ENCODE data around the gene SLC44A5.
"Not testable (repeated sequence)": the region's sequence is repeated elsewhere in the genome, so short reads cannot be mapped to it uniquely, and the experiment has no call there.

The SLC44A5 gene

GRCh38 chr1:75611014-75611413, at the start of gene SLC44A5:
SLC44A5 (minus strand) TSS chr1:75611114; CDS start chr1:75541447, 69,667 bp downstream.
- DNase-seq = no peak

DNA sequence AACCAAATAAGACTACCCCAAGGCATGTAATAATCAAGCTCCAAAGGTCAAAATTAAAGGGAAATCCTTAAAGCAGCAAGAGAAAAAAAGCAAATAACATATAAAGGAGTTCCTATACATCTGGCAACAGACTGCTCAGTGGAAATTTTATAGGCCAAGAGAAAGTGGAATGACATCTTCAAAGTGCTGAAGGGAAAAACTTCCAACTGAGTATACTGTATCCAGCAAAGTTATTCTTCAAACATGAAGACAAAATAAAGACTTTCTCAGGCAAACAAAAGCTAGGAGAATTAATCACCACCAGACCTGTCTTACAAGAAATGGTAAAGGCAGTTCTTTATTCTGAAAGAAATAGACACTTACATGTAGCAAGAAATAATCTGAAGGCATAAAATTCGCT, 45.0 kb upstream of the SLC44A5 start:
- no peak for DNase-seq

DNA sequence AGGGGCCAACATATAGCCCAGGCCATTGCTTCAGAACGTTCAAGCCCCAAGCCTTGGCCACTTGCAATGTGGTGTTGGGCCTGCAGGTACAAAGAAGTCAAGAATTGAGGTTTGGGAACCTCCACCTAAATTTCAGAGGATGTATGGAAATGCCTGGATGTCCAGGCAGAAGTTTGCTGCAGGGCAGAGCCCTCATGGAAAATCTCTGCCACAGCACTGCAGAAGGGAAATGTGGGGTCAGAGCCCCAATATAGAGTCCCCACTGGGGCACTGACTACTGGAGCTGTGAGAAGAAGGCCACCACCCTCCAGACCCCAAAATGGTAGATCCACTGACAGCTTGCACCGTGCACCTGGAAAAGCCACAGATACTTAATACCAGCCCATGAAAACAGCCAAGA, 36.3 kb upstream of the SLC44A5 start:
- DNase-seq = not testable (repeated sequence)

DNA sequence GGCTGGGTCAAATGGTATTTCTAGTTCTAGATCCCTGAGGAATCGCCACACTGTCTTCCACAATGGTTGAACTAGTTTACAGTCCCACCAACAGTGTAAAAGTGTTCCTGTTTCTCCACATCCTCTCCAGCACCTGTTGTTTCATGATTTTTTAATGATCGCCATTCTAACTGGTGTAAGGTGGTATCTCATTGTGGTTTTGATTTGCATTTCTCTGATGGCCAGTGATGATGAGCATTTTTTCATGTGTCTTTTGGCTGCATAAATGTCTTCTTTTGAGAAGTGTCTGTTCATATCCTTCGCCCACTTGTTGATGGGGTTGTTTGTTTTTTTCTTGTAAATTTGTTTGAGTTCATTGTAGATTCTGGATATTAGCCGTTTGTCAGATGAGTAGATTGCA, 34.2 kb upstream of the SLC44A5 start:
- not testable (repeated sequence) for DNase-seq

GRCh38 chr1:75643460-75643859, 32.5 kb upstream of the SLC44A5 start:
- no peak for DNase-seq

DNA sequence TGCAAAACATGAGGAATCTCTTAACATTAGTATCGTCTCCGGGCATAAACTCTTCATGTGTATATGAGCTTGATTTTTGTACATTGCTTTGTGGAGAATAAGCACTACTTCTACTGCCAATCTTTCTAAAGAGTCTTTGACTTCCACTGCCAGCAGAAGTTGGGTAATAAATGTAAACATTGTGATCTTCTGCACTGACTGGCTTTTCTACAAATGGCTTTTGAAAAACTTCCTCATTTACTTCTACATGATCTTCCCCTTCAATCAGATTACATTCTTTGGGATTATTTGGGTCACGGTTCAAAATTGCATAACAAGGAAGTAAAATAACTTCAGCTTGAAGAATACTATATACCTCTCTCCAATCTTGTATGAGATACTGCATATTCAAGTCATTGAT, 30.4 kb upstream of the SLC44A5 start:
- no peak for DNase-seq

- DNase-seq = no peak
These were observed 29.2 kb upstream of the SLC44A5 start for GRCh38 chr1:75640137-75640536.

DNA sequence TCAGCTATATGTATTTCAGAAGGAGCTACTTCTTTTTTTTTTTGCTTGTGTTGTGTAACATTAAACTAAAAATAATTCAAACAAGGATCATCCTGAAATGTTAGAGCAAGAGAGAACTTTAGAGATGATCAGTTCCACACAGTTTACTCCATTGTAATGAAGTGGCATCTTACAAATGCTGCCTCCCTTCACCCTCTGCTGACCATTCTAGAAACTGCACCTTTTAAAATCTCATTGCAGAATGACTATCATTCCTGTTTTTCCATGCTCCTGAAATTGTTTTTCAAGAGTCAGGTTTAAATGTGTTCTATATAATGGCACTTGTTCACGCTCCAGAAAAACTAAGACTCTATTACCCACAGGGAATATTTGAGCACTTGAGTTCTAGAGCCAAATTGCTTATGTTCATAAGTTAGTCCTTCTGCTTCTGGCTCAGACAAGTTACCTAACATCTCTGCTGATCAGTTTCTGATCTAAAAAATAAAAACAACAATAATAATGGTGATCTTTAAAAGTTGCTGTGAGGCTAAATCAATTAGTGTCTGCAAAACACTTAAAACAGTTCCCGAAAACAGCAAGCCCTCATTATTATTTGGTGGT, 21.5 kb upstream of the SLC44A5 start:
- DNase-seq = no peak

- DNase-seq = no peak
These were observed 20.1 kb upstream of the SLC44A5 start for GRCh38 chr1:75630998-75631397.

DNA sequence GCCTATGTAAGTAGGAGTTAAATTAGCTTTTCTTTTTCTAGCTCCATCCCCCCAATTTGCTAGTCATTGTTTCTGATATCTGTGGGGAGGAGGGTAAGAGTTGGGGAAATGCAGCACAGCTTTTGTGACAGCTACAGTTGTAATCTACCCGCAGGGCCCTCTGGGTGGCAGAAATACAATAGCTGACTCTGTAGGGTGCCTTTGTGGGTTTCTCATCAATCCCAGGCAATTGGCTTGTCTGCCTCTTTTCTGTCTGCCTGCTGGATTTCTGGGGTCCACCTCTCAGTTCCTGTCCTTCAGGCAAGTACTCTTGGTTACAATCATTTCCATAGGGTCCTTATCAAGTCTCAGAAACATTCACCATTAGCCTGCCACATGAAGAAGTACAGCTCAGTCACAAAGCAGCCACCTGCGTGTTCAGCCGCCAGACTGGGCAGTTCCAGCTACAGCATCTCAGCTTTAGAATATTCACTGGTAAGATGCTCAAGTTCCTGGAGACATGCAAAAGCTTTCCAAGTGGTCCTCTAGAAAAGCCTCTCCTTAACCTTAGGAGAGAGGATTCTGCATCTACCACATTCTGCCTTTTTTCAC, 19.2 kb upstream of the SLC44A5 start:
- DNase-seq = no peak

DNA sequence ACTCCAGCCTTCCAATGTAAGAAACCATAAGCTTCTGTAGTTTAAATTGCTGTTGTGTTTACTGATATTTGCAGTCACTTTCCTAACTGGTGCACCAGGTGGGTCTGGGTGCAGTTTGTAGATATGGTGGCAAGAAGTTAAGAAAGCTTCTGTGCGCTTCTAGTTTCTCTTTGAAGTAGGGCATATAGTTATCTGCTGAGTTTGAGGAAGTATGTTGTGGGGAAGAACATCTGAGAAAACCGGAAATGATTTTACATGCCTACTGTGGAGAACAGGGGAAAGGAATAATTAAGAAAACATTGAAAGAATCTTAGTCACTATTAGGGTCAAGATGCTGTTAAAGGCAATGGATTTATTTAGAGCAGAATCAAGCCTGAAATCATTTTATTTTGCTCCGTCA, 14.9 kb upstream of the SLC44A5 start:
- DNase-seq = no peak

DNA sequence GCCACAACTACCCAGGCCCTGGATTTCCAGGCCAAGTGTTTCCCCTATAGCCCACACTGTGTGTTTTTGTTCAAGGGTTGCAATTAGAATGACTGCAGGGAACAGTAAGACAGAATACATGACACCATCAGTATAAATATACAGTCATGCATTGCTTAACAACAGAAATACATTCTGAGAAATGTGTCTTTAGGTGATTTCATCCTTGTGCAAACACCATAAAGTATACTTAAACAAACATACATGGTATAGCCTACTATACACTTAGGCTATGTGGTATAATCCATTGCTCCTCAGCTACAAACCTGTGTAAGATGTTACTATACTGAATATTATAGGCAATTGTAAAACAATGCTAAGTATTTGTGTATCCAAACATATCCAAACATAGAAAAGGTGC, 7.5 kb upstream of the SLC44A5 start:
- DNase-seq = no peak

DNA sequence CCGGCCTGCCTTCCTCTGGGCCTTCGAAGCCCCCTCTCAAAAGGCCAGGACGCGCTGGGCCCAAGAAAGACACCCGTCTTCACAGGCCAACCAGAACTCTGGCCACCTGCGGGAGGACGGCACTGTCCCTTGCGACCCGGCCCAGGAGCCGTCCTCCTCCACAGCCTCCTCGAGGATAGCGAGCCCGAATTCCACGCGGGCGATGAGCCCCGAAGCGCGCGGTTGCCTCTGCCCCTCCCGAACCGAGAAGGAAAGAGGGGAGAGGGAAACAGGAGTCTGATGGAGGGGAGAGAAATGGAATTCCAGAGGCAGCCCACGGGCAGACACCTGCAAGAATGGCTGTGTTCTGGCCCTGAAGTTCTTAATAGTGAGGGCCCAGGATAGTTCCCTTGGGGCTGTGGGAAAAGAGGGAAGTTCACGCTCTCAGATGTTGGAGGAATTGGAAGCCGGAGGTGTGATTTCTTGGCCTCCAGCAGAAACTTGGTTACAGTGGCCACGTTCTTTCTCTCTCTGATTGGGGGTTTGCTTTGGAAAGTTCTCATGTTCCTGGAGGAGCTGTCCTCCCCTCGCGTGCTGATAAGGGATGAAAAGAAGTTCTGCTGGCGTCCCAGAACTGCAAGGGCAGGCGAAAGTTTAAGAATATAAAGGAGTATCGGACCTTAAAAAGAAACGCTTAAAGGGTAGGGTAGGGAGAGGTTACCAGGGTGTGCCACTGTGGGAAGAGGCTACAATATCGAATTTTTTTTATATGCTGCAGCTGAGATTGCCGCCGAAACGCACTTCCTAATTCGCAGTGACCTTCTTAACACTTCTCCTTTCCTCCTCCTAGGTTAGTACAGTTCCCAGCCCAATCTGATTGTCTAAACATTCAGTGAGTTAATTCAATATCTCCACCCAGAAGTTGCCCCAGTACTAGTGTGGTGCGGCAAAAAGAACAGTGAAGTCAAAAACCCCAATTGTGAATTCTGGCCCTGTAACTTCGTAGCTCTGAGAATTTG, 5.8 kb upstream of the SLC44A5 start:
- DNase-seq = no peak

DNA sequence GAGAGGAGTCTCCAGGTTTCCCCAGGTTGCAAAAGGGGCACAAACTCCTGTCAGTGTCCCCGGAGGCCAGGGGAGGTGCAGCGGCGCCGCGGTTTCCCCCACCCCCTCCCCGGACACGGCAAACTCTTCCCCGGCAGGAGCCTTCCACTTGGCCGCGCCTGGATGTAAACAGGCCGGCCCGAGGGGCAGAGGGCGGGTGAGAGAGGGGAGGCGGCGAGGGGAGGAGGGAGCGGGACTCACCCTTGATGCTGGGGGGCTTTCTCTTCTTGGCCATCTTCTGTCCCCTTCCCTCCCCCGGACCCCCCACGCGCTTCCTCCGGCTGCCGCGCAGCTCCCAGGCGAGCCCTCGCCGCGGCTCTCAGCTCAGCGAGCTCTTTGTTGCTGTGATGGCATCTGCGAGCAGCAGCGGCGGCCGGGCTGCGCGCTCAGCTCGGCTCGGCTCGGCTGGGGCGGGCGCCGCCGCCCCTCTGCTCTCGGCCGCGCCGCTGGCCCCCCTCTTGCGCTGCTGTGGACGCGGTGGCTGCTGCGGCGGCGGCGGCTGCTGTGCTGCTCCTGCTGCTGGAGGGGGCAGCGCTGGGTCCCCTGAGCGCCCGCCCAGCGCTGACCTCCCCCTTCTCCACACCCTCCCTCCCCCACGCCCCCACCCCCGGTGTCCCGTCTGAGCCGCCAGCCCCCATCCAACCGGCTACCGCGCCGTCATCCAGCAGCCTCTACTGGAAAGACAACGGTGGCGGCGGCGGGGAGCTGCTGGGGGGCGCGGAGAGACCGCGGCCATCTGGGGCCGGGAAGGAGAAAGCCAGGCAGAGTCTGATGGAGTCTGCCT, 4.9 kb upstream of the SLC44A5 start:
- no peak for DNase-seq

DNA sequence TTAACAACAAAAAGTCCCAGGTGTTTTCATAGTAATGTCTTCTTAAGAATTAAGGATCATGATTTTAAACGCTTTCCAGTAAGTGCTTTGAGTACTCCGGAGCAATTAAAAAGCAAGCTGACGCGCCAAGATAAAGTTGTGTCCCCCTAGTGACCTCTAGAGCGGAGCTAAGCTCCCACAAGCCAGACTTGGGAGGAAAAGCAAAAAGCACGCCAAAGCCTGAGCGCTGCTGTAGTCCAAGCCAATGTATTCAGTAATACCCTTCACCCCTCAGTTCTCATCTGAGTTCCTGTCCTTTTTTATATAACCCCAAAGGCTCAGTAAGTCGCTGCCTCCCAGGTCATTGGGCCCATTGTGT, 3.5 kb upstream of the SLC44A5 start:
- peak; percentile 29 for DNase-seq

DNA sequence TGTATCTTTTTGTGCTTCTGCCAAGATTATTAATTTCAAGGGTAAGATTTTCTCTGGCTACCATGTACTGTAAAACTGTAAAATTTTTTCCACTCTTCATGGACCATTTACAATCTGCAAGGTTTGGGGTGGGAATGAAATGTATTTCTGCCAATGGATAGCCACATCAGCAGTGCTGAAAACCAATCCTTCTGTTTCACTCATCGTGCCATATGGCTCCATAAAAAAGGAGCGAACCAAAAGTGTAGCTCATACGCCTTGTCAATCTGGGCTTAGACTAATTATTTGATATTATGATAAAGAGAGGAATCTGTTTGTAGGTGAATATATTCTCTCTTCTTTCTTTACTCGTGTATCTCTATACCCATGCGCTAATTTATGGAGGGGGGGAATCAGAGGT, 3.0 kb upstream of the SLC44A5 start:
- peak; percentile 21 for DNase-seq

DNA sequence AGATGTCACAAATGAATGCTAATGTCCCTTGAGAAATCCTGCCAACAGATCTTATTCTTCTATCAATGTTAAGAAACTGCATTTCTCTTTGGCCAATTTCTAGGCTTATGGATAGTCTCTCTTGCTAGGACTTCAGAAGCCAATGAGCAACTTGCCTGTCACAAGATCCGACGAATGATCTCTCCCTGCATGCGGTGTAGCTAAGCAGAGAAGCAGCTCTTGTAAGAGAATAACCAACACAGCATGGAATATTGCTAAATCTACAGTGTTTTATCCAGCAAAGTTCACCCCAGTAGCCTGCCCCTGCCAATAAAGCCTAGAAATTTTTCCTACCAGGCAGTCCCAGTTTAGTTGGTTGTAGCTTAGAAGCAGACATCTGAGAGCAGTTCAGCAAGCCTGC, 2.1 kb upstream of the SLC44A5 start:
- DNase-seq = no peak

DNA sequence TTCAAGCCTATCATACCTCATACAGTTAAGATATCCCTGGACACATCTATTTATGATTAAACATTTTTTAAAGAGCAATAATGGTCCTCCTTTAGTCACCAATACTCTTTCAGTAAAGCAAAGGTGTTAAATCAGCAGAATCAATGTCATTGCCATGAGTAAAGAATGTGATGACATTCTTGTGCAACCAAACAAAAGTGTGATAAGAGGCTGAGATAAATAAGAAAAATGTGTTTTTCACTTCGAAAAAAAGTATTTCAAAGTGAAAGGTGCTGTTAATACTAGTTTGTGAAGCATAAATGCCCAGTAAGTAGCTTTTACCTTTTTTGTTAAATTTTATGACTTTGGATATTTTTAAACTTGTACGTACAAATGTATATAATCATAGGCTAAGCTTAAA, 8.4 kb downstream of the SLC44A5 start:
- no peak for DNase-seq

DNA sequence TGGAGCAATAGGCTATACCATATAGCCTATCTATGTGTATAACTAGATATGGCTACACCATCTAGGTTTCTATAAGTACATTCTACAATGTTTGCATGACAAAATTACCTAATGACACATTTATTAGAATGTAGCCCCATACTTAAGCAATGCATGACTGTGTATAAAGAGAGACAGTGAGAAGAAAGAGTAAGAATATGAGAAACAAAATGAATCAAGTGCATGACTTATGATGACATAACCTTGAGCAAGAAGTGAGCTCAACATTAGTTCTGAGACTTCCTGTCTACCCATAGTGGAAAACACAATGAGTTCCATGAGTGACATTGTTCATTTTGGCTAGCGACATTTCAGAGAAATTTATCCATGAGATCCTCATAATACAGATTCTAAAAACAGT, 10.1 kb downstream of the SLC44A5 start:
- no peak for DNase-seq

DNA sequence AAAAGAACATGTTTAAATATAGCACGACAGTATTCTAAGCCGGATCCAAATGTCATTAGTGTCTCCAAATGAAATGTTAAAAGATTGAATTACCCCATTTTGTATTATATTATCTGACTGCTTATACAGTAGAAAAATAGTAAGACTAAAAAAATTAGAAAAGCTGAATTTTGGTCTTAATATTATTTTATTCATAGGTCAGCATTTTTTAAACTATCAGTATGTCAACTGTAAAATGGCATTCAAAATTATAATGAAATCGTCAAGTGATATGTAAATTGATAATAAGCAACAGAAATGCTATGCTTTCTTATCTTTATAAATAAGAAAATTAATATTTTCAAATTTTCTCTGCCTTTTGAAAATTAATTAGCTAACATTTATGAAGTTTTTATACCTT, 16.6 kb downstream of the SLC44A5 start:
- no peak for DNase-seq

DNA sequence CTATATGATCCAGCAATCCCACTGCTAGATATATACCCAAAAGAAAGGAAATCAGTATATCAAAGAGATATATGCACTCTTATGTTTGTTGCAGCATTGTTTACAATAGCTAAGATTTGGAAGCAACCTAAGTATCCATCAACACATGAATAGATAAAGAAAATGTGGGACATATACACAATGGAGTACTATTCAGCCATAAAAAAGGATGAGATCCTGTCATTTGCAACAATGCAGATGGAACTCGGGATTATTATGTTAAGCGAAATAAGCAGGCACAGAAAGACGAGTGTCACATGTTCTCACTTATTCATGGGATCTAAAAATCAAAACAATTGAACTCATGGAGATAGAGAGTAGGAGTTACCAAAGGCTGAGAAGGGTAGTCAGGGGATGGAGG, 17.5 kb downstream of the SLC44A5 start:
- not testable (repeated sequence) for DNase-seq

DNA sequence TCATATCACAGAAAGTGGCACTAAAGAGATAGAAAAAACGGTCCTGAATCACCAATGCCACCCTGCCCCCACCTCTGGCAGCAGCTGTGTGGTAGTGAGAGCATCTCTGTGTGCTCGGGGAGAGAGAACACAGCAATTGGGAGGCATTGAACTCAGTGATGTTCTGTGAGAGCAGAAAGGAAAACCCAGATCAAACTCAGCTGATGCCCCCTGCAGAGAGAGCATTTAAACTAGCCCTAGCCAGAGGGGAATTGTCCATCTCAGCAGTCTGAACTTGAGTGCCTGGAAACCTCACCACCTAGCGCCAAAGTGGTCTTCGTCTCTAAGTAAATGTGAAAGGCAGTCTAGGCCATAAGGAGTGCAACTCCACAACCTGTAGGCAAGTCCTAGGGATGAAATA, 21.3 kb downstream of the SLC44A5 start:
- no peak for DNase-seq
